Panc1 (cell line): ENCODE results near the gene STK25. TPM values are rescaled to one million over a fixed set of nuclear protein-coding genes. Genes with fewer than 3 reads are reported as not detected.

Experiments
- ATAC-seq: fragments of 200-7000 bp; cut with Tn5 transposase; 2 replicates; pipeline ENCODE4 v1.9.1; 2020; ENCODE audit warnings: mild to moderate bottlenecking, moderate library complexity
- BruUV-seq: library from RNA; stranded (reverse); fragments of 400-500 nt; replicated peaks from 2 replicates; lab custom pipeline; 2021; lab: Mats Ljungman, UMichigan
- CTCF ChIA-PET: fragments of 300-600 bp; sonication (Branson Sonifier 250); formaldehyde crosslinking; loops from one replicate; lab custom pipeline; 2022; ENCODE audit warnings: antibody characterized with exemption; lab: Charles Lee
- POLR2A ChIA-PET: fragments of 300-600 bp; sonication (Branson Sonifier 250); formaldehyde crosslinking; loops from one replicate; lab custom pipeline; 2022; ENCODE audit warnings: antibody characterized with exemption; lab: Charles Lee
- DNase-seq: peaks from one replicate; pipeline ENCODE4 v3.0.0-alpha.2; 2010; ENCODE audit warnings: low read depth, low spot score
- H3K27ac ChIP-seq: 2 replicates; pipeline ENCODE4 v1.5.1; 2011; ENCODE audit warnings: mild to moderate bottlenecking, low read length, inconsistent platforms
- H3K27me3 ChIP-seq: fragments of 200-500 bp; sonication (Bioruptor generic); 2 replicates; pipeline ENCODE4 v1.6.0; 2014; ENCODE audit warnings: low read length, inconsistent platforms; ENCODE audit not compliant: control insufficient read depth, insufficient read depth
- H3K36me3 ChIP-seq: fragments of 200-500 bp; sonication (Bioruptor generic); 2 replicates; pipeline ENCODE4 v1.5.1; 2014; ENCODE audit warnings: inconsistent platforms, mild to moderate bottlenecking, low read length, moderate library complexity; ENCODE audit not compliant: control insufficient read depth, insufficient read depth
- H3K4me1 ChIP-seq: 2 replicates; pipeline ENCODE4 v1.5.1; 2011; ENCODE audit warnings: inconsistent platforms, mild to moderate bottlenecking, low read length, moderate library complexity; ENCODE audit not compliant: control insufficient read depth, insufficient read depth
- H3K4me3 ChIP-seq, 2 experiments: 2 replicates each; pipeline ENCODE4 v1.5.1; 2011 to 2012; ENCODE audit warnings: low read depth in 2 of 2, low read length in 2 of 2, mild to moderate bottlenecking in 2 of 2, inconsistent platforms in 1 of 2, moderate library complexity in 1 of 2
- H3K9me3 ChIP-seq: fragments of 200-500 bp; sonication (Bioruptor generic); 2 replicates; pipeline ENCODE4 v1.5.1; 2014; ENCODE audit warnings: low read depth, mild to moderate bottlenecking, inconsistent platforms, low read length, moderate library complexity; ENCODE audit not compliant: control insufficient read depth, insufficient read depth
- CTCF ChIP-seq: fragments of 450-650 bp; IDR thresholded peaks from 2 replicates; pipeline ENCODE4 v1.5.1; 2017; ENCODE audit warnings: mild to moderate bottlenecking
- POLR2AphosphoS5 ChIP-seq: IDR thresholded peaks from 2 replicates; pipeline ENCODE4 v1.6.1; 2012; ENCODE audit warnings: mild to moderate bottlenecking, low read depth, low read length, moderate library complexity
- REST ChIP-seq, 2 experiments: IDR thresholded peaks; 2 replicates each; pipeline ENCODE4 v1.6.1; 2011 to 2012; ENCODE audit warnings: low read depth in 2 of 2, control low read depth in 1 of 2, low read length in 1 of 2, mild to moderate bottlenecking in 1 of 2, moderate library complexity in 1 of 2; ENCODE audit not compliant: insufficient read depth in 1 of 2
- SIN3A ChIP-seq: IDR thresholded peaks from 2 replicates; pipeline ENCODE4 v1.6.1; 2012; ENCODE audit warnings: low read depth, mild to moderate bottlenecking, low read length, moderate library complexity, borderline replicate concordance; ENCODE audit not compliant: insufficient read depth
- TCF7L2 ChIP-seq: IDR thresholded peaks from 2 replicates; pipeline ENCODE4 v1.6.1; 2011; ENCODE audit warnings: mild to moderate bottlenecking, low read depth, low read length, inconsistent platforms
- in situ Hi-C: cut with HindIII; loops from 2 replicates; pipeline ENCODE4 v1.10.0; 2016; ENCODE audit warnings: low sequenced_read_pairs, low pct_unique_long_range_greater_than_20kb
- intact Hi-C: fragments of 100-400 bp; cut with micrococcal nuclease; formaldehyde crosslinking; loops from one replicate; pipeline ENCODE4 v1.10.0; 2022; ENCODE audit not compliant: unreplicated experiment
- total RNA-seq: library from RNA; stranded (reverse); gene quantifications from one replicate; pipeline ENCODE4 v1.2.1, GENCODE V29; 2021; ENCODE audit not compliant: unreplicated experiment

The STK25 gene
- total RNA-seq, 1 experiment from 2014 or later, result 195 TPM

- ATAC-seq, result no peak
- Histone ChIP-seq H3K4me1 (peaks cover 9% of the 10 kb centered on the region), H3K36me3 (no peaks in the 10 kb centered on the region), H3K9me3 (no peaks in the 10 kb centered on the region), H3K27ac (no peak overlapping the region), H3K4me3 (no peak overlapping the region), H3K27me3 (no peaks in the 10 kb centered on the region)
- ChIA-PET POLR2A (no interaction called here), CTCF (no interaction called here)
- BruUV-seq, result no TSS peak
- no peak for TF ChIP-seq SIN3A
- TF ChIP-seq TCF7L2, result no peak
- TF ChIP-seq CTCF, result no peak
- no peak for TF ChIP-seq REST (IDR thresholded peaks at IDR 0.05; ENCODE audit: insufficient read depth in 1 of 2, low read depth in 2 of 2, low read length in 1 of 2)
- DNase-seq, result no peak
- in situ Hi-C loops (no loop called here), intact Hi-C loops (no loop called here)
These were observed 39.5 kb upstream of the STK25 start for GRCh38 chr2:241547781-241548450.

- H3K9me3 ChIP-seq, result no peaks in the 10 kb centered on the region
- ChIA-PET CTCF (no interaction called here), POLR2A (no interaction called here)
- peaks cover 9% of the 10 kb centered on the region for H3K4me1 ChIP-seq
- no peaks in the 10 kb centered on the region for H3K36me3 ChIP-seq
- no peak overlapping the region for H3K27ac ChIP-seq
- no peaks in the 10 kb centered on the region for H3K27me3 ChIP-seq
- no TSS peak for BruUV-seq
- DNase-seq (no peak), ATAC-seq (no peak)
- no peak overlapping the region for H3K4me3 ChIP-seq
- intact Hi-C loops (no loop called here), in situ Hi-C loops (no loop called here)
- TF ChIP-seq SIN3A, result no peak
- no peak for TF ChIP-seq CTCF
- no peak for TF ChIP-seq REST (IDR thresholded peaks at IDR 0.05; ENCODE audit: insufficient read depth in 1 of 2, low read depth in 2 of 2, low read length in 1 of 2)
- TF ChIP-seq TCF7L2, result no peak
- TF ChIP-seq POLR2AphosphoS5, result no peak
These were observed 38.6 kb upstream of the STK25 start for GRCh38 chr2:241546771-241547498.
